GM18526 (cell line): ENCODE measurements around the gene TMEM129.

ENCODE experiments used
- POLR2A ChIP-seq: IDR thresholded peaks from 3 replicates; pipeline ENCODE4 v1.6.1; 2011; ENCODE audit not compliant: insufficient read length; ENCODE audit errors: extremely low read depth

TMEM129 gene

GRCh38 chr4:1721003-1721665 lies at the start of gene TMEM129, which contains the start of gene TACC3:
Gene TMEM129, minus strand, starts transcription at chr4:1721323. Its CDS starts 486 bp downstream, at chr4:1720837.
Gene TACC3, plus strand, starts transcription at chr4:1721521. Its CDS starts 1,901 bp downstream, at chr4:1723422.
- peak; percentile 56 for TF ChIP-seq POLR2A

- TF ChIP-seq POLR2A = no peak
Observed at GRCh38 chr4:1770791-1771231, 49.7 kb upstream of the TMEM129 start.

GRCh38 chr4:1770245-1770644 lies 49.1 kb upstream of the TMEM129 start:
- TF ChIP-seq POLR2A = no peak

GRCh38 chr4:1769692-1770091 lies 48.6 kb upstream of the TMEM129 start:
- no peak for TF ChIP-seq POLR2A

GRCh38 chr4:1768367-1769034 lies 47.4 kb upstream of the TMEM129 start:
- no peak for TF ChIP-seq POLR2A

- TF ChIP-seq POLR2A = no peak
Observed at GRCh38 chr4:1767770-1768366, 46.7 kb upstream of the TMEM129 start.

GRCh38 chr4:1767061-1767769 lies 46.1 kb upstream of the TMEM129 start:
- no peak for TF ChIP-seq POLR2A

- no peak for TF ChIP-seq POLR2A
Observed at GRCh38 chr4:1766106-1767060, 45.3 kb upstream of the TMEM129 start.

- no peak for TF ChIP-seq POLR2A
Observed at GRCh38 chr4:1765409-1766072, 44.4 kb upstream of the TMEM129 start.

- TF ChIP-seq POLR2A = no peak
Observed at GRCh38 chr4:1764670-1765069, 43.5 kb upstream of the TMEM129 start.

- TF ChIP-seq POLR2A = no peak
Observed at GRCh38 chr4:1763550-1764080, 42.5 kb upstream of the TMEM129 start.

GRCh38 chr4:1763070-1763549 lies 42.0 kb upstream of the TMEM129 start:
- no peak for TF ChIP-seq POLR2A

- TF ChIP-seq POLR2A = no peak
Observed at GRCh38 chr4:1762264-1763010, 41.3 kb upstream of the TMEM129 start.
